ENCODE results near the gene ZNF423.

DNA sequence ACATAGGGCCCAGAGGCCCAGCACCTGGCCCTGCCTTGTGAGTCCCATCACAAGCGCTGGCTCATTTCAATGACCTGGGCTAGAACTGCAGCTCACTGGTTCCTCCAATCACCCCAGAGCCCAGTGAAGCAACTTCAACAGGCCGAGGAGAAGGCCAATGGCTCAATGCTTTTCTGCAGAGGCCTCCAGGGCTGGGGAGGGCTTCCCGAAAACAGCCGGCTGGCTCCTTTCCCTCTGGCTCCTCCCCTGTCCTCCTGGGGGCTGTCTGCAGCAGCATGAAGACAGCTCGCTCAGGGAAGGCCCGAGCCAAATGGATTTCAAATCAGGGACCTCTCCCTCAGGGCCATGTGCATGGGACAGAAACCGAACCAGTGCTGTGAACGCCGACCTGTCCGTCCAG is 121.6 kb downstream of the ZNF423 start:
- TF ChIP-seq NR1H2 (CRISPR knock-in tag; IDR thresholded peaks at IDR 0.05) (no peak), NBN (IDR thresholded peaks at IDR 0.05; ENCODE audit: low read depth) (no peak), EZH2 (IDR thresholded peaks at IDR 0.05; ENCODE audit: borderline replicate concordance, low read depth, low read length) (no peak)
- TF ChIP-seq, protein P1, sequence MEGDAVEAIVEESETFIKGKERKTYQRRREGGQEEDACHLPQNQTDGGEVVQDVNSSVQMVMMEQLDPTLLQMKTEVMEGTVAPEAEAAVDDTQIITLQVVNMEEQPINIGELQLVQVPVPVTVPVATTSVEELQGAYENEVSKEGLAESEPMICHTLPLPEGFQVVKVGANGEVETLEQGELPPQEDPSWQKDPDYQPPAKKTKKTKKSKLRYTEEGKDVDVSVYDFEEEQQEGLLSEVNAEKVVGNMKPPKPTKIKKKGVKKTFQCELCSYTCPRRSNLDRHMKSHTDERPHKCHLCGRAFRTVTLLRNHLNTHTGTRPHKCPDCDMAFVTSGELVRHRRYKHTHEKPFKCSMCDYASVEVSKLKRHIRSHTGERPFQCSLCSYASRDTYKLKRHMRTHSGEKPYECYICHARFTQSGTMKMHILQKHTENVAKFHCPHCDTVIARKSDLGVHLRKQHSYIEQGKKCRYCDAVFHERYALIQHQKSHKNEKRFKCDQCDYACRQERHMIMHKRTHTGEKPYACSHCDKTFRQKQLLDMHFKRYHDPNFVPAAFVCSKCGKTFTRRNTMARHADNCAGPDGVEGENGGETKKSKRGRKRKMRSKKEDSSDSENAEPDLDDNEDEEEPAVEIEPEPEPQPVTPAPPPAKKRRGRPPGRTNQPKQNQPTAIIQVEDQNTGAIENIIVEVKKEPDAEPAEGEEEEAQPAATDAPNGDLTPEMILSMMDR (IDR thresholded peaks at IDR 0.05 in 2 of 3, conservative IDR thresholded peaks at IDR 0.05 in 1 of 3; ENCODE audit: insufficient read depth in 2 of 3, low read depth in 1 of 3, low read length in 3 of 3), result no peak
